ENCODE results near the gene ARHGEF16.
A peak's percentile ranks its signal among the peaks of the same experiment; 100 is the strongest.

Gene ARHGEF16

DNA sequence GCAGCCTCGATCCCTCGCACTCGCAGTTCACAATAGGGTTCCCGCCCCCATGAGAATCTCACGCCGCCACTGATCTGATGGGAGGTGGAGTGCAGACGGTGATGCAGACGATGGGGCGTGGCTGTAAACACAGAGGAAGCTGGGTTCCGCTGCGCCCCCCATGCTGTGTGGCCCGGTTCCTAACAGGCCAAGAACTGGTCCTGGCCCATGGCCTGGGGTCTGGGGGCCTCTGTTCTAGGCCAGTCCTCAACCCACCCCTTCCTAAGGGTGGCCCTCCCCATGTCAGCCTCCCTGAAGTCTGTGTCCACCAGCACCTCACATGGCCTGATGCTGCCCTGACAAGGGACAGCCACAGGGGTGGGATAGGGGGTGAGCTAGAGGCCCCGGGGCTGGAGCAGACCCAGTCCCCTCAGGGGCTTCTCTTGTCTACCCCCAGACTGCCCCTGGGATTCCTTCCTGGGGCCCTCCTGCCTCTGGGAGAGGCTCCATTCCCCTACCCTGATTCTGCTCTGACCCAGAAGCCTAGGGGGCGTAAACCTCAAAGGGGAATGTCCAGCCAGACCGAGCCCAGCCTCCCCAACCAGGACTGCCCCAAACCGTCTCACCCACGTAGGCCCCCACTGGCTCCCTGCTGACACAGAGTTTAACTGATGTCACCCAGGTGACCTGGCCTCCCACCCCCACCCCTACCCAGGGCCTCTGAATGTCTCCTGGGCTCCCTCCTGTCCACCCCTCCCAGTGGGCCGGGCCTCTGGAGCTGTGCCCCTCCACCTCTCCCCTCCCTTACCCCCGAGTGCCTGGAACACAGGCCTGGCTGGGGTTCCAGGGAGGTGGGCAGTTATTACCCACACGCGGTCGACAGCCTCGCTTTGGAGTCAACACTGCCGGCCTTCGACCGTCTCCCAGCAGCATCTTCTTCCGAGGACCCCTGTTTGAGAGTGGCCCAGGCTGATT lies 14.8 kb upstream of the ARHGEF16 start:
- DNase-seq = no peak

DNA sequence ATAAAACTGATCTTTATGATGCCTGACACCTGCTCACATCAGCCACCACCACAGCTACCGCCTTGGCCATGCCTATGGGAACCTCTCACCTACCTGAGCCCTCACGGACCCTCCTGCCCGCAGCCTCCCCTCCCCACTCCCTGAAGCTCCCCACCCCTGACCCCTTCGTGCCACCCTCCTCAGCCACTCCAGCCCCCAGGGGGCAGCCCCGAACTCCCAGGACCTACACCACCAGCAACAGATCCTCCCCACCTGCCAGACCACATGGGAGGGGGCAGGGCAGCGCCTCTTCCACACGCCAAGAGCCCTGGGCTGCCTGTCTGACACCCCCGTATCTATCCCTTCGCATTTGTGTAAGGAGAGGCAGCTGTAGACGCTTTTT lies 14.2 kb upstream of the ARHGEF16 start:
- no peak for DNase-seq

DNA sequence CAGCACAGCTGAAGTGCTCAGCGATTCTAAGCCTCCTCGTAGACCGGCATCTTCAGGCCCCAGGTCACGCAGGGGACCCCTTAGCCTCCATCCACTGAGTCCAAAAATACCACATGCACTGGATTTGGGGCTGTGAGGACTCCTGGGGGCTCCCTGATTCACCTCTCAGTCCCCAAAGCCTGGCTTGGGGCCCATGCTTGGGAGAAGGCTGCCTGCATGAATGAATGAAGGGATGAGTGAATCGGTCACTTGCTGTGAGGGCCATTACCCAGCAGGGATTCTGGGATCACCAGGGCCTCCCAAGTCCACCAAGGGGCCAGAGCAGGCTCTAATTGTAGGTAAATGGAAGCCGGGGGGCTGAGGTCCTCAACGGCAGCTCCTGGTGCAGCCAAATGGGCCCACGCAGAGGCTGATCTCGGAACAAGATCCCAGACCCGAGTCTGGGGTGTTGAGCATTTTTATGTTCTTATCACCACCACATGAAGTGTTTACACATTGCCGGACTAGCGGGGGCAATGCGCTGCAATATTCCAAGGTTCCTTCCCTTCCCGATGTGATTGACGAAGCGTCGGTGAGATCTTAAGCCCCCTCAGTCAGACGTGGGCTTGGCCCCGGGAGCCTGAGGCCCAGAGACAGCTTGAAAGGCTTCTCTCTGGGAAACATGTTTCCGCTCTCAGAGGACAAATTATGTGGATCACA lies 13.6 kb upstream of the ARHGEF16 start:
- no peak for DNase-seq

DNA sequence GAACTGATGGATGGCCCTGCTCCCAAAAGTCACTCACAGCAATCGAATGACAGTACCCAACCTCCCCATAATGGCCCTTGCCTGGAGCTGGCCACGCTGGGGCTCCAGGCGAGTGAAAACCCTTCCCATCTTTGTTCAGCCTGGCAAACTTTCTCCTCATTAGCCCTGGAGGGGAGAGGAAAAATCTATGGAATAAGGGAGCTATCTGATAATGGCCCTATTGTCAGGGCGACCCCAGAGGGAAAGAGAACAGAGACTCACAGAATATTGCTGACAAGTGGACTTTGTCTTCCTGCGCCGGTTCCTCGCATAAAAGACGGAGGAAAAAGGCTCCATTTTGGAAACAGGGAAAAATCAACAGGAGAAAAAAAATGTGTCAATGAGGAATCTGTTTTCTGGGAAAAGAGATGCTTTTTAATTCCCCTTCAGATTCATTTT lies 13.0 kb upstream of the ARHGEF16 start:
- no peak for DNase-seq

DNA sequence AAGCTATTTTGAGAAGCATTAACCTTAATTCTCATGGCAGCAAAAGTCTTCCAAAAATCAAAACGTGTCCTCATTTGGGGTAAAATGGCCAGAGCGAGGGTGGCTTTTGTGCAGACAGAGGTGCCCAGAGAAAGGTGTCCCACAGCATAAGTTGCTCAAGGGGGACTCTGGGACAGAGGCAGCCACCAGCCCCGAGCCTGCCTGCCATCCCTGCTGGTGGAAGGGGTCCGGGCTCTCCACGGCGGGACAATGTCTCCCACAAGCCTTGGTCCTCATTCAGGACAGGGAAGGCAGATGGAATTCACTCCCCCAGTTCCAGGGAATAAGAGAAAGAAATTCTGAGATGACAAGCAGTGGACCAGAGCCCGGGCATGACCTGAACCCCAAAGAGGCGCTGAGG lies 12.6 kb upstream of the ARHGEF16 start:
- DNase-seq = no peak

DNA sequence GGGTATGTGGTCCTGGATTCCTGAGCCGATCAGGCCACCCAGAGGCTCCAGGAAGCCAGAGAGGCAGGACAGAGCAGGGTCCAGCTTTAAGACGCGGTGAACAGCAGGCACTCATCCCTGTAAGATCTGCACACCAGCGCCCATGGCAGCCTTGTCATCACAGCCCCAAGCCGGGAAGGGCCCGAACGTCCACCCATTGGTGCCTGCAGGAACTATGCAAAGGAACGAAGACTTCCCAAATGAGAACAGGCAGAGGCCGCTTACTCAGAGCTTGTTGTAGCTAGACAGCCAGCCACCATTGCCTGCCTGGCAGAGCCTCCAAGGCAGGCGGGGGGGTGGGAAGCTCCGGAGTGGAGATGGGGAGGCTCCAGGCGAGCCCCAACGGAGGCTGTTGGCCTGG lies 12.1 kb upstream of the ARHGEF16 start:
- no peak for DNase-seq

DNA sequence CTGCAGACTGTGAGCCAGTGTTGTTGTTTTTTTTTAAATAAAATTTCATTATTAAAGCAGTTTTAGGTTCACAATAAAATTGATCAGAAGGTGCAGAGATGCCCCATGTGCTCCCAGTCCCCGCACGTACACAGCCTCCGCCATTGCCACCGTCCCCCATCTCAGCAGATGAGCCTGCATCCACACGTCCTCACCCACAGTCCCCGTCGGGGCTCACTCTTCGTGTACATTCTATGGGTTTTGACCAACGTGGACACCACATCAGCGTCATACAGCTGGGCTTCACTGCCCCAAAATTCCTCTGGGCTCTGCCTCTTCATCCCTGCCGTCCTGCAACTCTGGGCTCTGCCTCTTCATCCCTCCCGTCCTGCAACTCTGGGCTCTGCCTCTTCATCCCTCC lies 11.6 kb upstream of the ARHGEF16 start:
- DNase-seq = no peak

DNA sequence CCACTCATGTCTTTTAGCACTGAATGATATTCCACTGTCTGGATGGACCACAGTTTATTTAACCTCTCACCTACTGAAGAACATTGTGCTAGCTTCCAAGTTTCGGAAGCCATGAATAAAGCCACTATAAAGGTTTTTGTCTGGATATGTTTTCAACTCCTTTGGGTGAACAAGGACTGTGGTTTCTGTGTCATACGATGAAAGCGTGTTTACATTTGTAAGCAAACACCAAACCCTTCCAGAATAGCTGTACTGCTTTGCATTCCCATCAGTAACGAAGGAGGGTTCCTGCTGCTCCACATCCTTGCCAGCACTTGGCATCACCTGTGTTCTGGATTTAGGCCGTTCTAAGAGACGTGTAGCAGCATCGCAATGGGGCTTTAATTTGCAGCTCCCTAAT lies 10.7 kb upstream of the ARHGEF16 start:
- DNase-seq = no peak

DNA sequence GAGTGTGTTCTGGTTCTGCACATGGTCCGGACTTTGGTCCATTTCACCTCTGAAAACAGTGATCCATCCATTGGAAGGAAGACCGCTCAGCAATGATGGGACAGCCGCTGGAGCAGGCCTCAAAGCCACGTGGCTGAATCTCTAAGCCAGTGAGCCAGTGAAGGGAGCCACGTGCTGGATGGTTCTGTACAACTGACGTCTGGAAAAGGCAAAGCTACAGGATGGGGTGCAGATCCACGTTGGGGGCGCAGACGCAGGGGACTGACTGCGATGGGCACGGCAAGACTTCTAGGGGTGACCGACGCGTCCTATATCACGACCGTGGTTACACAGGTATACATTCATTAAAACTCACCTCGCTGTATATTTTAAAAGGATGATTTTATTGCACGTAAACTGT lies 10.2 kb upstream of the ARHGEF16 start:
- no peak for DNase-seq

DNA sequence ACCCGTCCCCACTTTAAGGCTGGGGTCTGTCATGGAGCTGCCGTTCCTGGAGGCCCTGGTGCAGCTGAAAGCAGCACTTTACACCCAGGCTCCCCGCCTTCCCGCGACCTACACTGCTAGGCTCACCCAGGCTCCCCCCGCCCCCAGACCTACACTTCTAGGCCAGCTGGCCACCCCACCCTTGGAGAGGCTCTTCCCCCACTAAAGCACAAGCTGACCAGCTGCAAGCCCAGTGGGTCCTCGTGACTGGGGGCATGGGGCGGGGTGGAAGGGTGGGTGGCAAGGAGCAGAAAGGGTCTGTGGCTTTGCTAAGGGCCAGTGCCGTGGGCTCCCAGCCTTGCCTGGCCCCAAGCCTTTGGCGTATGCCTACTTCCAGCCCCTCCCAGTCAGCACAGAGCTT lies 9.7 kb upstream of the ARHGEF16 start:
- DNase-seq = no peak

DNA sequence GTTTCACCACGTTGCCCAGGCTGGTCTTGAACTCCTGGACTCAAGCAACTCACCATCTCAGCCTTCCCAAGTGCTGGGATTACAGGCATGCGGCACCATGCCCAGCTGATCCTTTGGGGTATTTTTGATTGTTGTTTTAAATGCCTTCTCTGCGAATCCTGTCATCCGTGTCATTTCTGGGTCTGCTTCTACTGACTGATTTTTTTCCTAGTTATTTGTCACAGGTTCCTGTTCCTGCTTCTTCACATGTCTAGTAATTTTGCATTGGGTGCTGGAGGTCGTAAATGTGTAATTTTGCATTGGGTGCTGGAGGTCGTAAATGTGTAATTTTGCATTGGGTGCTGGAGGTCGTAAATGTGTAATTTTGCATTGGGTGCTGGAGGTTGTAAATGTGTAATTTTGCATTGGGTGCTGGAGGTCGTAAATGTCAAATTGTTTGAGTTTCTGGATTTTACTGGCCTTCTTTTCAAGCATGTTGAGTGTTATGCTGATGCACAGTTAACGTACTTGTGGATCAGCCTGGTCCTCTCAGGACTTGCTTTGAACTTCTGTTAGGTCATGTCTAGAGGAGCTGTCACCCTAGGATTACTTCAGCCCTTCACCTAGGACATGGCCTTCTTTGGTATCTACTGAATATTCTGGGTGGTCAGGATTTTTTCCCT lies 4.1 kb upstream of the ARHGEF16 start:
- no peak for DNase-seq

DNA sequence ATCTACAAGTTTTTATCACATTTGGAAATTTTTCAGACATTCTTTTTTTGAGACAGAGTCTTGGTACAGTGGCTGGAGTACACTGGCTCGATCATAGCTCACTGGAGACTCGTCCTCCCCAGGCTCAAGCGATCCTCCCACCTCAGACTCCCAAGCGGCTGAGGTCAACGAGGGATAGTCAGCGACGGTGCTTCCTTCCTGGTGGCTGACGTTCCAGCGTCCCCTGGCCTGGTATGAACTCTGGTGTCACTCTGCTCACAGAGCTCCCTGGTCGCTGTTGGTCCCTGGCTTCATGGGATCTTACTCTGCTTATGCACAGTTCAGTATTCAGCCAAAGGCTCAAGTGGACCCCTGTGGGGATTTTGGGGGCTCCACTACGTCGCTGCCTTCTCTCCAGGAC lies 3.5 kb upstream of the ARHGEF16 start:
- no peak for DNase-seq

DNA sequence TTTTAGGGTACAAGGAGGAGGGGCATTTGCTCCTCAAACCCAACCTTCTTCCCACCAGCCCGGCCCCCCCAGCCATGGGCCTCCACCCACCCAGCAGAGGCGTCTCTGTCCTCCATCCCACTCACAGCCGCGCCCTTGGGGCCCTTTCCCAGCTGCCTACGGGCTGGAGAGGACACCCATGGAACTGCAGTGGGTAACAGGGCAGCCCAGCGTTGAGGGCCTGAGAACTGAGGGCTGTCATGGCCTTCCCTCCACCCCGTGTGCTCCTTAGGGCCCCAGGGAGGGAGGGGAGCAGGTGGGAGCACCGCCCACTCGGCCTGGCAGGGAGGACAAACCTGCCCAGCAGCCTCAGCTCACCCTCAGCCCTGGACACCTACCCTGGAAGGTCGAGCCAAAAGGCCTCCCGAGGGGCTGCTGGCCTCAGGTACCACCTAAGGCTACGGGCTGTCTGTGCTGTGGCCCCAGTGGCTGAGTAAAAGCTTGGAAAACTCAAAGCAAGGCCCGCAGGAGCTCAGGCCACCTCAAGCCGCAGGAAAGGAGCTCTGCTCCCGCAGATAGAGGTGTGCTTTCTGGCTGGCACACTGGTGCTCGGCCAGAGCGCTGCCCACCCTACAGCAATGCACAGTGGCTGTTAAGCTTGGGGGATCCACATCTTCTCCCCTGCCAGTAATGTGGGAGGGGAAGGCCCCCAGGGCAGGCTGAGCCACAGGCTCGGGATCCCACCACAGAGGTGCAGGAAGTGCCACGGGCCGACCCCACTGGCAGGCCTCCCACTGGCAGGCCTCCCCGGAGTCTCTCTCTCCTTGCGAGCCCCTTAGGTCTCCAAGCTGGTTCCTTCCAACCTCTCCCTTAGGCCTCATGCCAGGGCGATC lies 2.2 kb upstream of the ARHGEF16 start:
- no peak for DNase-seq

DNA sequence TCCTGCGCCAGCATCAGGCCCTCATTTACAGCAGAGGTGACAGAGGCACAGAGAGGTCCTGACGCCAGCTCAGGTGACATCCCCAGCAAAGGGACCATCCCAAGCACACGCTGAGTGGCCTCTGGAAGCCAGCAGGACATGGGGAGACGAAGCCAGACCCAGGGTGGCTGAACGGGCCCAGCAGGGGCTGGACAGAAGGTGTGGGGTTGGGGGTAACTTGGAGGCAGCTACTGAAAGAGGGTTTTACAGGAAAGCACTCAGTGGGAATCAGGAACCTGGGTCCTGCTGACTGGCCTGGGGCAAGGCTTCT lies 1.6 kb upstream of the ARHGEF16 start:
- no peak for DNase-seq

DNA sequence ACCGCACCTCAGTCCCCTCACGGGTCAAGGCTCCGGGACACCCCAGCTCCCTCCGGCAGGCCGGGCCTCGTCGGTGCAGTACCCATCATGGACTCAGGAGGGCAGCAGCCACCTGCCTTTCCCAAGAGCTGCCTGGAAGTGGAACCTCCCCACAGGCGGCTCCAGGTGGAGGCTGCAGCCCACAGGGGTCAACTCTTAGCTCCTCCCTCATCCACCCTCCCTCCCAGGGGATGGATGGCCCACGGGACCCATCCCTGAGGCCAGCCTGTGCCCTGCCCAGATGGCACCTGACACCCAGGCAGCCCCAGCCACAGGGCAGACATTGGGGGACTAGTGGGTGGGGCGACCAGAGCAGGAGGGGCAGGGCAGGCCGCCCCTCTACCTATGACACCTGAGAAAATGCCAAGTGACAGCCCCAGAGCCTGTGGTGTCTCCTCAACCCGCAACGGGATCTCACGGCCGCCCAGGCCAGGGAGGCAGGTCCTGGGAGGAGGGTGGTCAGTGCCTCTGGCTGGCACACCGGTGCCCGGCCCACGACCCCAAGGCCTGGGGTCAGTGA lies 1.2 kb upstream of the ARHGEF16 start:
- DNase-seq = peak; percentile 11

DNA sequence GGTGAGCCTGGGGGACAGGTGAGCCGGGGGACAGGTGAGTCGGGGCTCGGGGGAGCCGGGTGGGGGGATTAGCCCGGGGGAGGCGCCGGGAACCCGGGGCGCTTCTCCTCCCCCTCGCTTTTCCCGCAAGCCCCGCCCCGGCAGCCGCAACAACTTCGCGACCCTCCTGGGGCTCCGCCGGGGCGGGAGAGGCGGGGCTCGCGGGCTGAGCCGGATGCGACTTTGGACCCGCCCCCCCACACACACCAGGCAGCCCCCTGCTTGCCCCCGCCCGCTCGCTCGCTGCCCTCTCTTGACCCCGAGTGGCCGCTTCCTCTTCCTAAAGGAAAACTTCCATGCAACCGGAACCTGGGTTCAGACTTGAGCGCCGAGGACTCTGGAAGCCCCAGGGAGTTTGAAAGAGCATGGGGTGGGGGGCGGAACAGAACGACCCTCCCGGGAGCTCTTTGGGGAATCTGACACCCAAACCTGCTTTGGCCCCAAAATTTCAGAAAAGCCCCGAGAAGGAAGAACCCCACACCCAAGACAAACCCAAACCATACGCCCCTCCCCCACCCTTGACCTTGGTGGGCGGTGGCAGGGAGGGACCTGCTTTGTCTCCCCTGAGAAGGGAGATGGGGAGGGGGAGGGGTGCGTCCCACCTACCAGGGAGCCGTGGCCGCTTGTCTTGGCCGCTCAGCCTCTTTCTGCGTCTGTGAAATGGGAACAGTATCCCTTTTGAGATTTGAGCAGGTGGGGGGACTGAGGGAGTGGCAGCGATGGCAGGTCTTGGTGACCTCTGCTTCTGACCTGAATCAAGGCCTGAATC lies 550 bp downstream of the ARHGEF16 start:
- no peak for DNase-seq

DNA sequence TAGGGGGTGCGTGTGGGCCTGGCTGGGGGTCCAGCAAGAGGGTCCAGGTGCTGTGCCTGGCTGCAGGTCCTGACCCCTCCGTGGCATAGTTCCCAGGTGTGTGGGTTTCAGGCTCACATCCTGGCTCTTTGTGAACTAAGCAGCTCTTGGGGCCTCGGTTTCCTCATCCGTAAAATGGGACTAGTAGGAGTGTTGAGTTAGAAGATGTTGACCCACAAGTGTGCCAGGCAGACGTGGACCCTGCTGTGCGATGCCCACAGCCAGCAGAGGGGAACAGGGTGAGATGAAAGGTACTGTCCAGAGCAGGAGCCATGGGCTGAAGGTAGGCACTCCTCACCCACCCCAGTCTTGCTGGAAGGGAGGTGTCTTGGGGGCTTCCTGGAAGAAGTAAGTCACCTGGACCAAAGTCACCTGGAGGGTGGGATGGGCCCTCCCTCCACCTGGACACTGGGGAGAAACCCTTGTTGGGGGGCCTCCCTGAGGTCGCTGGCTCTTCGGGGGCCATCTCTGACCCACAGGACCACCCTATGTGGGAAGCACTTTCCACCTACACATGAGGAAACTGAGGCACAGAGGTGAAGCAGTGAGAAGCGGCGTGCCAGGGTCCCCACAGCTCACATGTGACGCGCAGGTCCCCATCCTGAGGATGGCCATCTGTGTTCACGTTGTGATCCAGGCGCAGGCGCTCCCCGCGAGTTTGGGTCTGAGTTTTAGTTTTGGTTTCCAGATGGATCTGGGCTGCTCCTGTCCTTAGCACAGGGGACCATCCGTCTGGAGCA lies 1.4 kb downstream of the ARHGEF16 start:
- no peak for DNase-seq

DNA sequence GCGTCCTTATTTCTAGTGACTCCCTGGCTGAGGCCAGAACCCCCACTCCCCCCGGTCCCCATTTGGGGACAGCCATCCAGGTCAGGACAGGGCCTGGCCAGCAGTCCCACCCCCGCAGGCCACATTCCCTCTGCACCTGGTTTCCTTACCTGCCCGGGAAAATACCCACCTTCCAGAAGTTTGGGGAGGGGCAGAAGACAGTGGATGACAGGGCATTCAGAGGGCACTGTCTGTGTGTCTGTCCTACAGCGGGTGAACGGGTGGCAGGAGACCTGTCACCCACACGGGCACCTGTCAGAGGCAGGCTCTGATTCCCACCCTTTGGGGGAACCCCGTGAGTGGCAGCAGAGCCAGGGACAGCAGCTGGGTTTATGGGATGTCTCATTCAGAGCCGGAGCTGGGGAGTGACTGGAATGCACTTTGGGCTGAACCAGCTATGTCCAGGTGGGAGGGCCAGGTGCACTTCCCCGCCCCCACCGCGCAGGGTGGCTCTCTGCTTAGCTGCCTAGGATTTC lies 2.0 kb downstream of the ARHGEF16 start:
- DNase-seq = no peak

DNA sequence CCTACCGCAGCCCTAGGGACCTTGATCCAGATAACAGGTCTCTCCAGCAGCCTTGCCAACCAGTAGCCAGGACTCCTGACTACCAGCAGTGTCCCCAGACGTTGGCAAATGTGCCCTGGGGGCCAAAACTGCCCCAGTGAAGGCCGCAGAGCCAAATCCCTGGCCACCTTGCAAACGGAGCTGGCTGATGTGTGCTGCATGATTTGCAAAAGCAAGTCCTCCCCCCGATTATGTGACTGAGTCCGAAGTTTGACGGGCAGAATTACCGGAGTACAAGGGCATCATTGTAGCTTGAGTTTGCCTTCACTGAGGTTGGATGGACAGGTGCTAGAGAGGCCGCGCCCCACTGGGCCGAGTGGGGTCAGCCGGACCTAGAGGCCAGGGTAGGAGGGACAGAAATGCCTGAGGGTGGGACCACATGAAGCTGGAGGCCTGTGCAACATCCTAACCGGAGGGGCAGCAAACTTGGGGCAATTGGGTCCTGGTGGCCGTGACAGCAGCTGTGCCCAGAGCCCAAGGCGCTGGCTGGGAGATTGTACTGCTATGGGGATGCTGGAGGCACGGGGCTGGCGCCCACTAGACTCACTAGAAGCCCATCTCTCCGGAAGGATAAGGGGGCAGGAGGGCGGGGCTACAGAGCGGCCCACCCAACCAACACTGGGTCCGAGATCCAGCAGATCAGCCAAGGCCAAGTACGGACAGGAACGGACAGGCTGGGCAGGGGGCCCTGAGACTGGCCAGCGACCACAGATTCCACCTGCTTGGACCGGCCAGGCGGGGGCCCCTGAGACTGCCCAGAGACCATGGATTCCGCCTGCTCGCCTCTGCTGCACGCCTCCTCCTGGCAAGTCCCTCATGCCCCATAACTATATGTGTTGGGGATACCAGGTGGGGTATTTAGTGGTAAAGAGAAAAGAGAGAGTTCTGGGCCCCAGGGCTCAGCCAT lies 2.8 kb downstream of the ARHGEF16 start:
- no peak for DNase-seq

Data from NCI-H1092 (cell line).